Stimulated activated naive CD4-positive, alpha-beta T cell treated with Interleukin-2 at 50 U/mL for 16 hours (primary cell): ENCODE results near the gene HGD.
"Not testable (repeated sequence)": the region's sequence is repeated elsewhere in the genome, so short reads cannot be mapped to it uniquely, and the experiment has no call there.

Experiments used
- DNase-seq: peaks from one replicate; lab custom pipeline; 2025; lab: John Stamatoyannopoulos, UW

HGD gene

GRCh38 chr3:120678984-120679383 is 3.1 kb downstream of the HGD start:
- DNase-seq, result no peak

GRCh38 chr3:120678331-120678947 is 3.6 kb downstream of the HGD start:
- no peak for DNase-seq

- not testable (repeated sequence) for DNase-seq
These were observed 4.8 kb downstream of the HGD start for GRCh38 chr3:120677193-120677592.

GRCh38 chr3:120673116-120673515 is 8.9 kb downstream of the HGD start:
- DNase-seq, result no peak

- DNase-seq, result no peak
These were observed 11.5 kb downstream of the HGD start for GRCh38 chr3:120670576-120670975.

GRCh38 chr3:120664926-120665325 is 17.1 kb downstream of the HGD start:
- no peak for DNase-seq

GRCh38 chr3:120661945-120662344 is 20.1 kb downstream of the HGD start:
- no peak for DNase-seq

- DNase-seq, result no peak
These were observed 20.7 kb downstream of the HGD start for GRCh38 chr3:120661106-120661905.

GRCh38 chr3:120659834-120660233 is 22.2 kb downstream of the HGD start:
- DNase-seq, result no peak

- no peak for DNase-seq
These were observed 22.8 kb downstream of the HGD start for GRCh38 chr3:120659285-120659684.

- no peak for DNase-seq
These were observed 29.0 kb downstream of the HGD start for GRCh38 chr3:120652896-120653545.

GRCh38 chr3:120652281-120652680 is 29.8 kb downstream of the HGD start:
- DNase-seq, result no peak

- DNase-seq, result no peak
These were observed 31.7 kb downstream of the HGD start for GRCh38 chr3:120650311-120650710.

- DNase-seq, result no peak
These were observed 32.2 kb downstream of the HGD start for GRCh38 chr3:120649830-120650233.

- DNase-seq, result no peak
These were observed 33.7 kb downstream of the HGD start for GRCh38 chr3:120648290-120648689.

- DNase-seq, result no peak
These were observed 35.1 kb downstream of the HGD start for GRCh38 chr3:120646771-120647432.

GRCh38 chr3:120645083-120645845 is 36.8 kb downstream of the HGD start:
- no peak for DNase-seq

GRCh38 chr3:120642368-120642948 is 39.6 kb downstream of the HGD start:
- no peak for DNase-seq

- DNase-seq, result no peak
These were observed 40.3 kb downstream of the HGD start for GRCh38 chr3:120641696-120642246.

GRCh38 chr3:120640231-120640630 is 41.8 kb downstream of the HGD start:
- no peak for DNase-seq

GRCh38 chr3:120638820-120639219 is 43.2 kb downstream of the HGD start:
- DNase-seq, result not testable (repeated sequence)
